GM21529 (cell line): ENCODE data around the gene CPLX1.
A peak's percentile ranks its signal among the peaks of the same experiment; 100 is the strongest.
"Not testable (repeated sequence)": the region's sequence is repeated elsewhere in the genome, so short reads cannot be mapped to it uniquely, and the experiment has no call there.

Source experiments
- ATAC-seq: cut with Tn5 transposase; IDR thresholded peaks from one replicate; pipeline ENCODE4 v1.9.1; 2021; ENCODE audit not compliant: unreplicated experiment

CPLX1 gene

GRCh38 chr4:793093-793861 is 32.7 kb downstream of the CPLX1 start:
- ATAC-seq: no peak

- ATAC-seq: no peak
Observed at GRCh38 chr4:792626-793092, 33.3 kb downstream of the CPLX1 start.

GRCh38 chr4:791898-792625 is 33.9 kb downstream of the CPLX1 start:
- ATAC-seq: no peak

- ATAC-seq: no peak
Observed at GRCh38 chr4:791252-791897, 34.6 kb downstream of the CPLX1 start.

GRCh38 chr4:790466-790820 is 35.5 kb downstream of the CPLX1 start:
- ATAC-seq: no peak

- ATAC-seq: no peak
Observed at GRCh38 chr4:789571-790465, 36.1 kb downstream of the CPLX1 start.

- no peak for ATAC-seq
Observed at GRCh38 chr4:788636-789297, 37.2 kb downstream of the CPLX1 start.

- ATAC-seq: no peak
Observed at GRCh38 chr4:788006-788635, 37.8 kb downstream of the CPLX1 start.

- no peak for ATAC-seq
Observed at GRCh38 chr4:787561-787981, 38.4 kb downstream of the CPLX1 start.

GRCh38 chr4:786861-787300 is 39.0 kb downstream of the CPLX1 start:
- no peak for ATAC-seq

- no peak for ATAC-seq
Observed at GRCh38 chr4:786074-786741, 39.7 kb downstream of the CPLX1 start.

- no peak for ATAC-seq
Observed at GRCh38 chr4:785332-786073, 40.4 kb downstream of the CPLX1 start.

GRCh38 chr4:784401-785331 is 41.3 kb downstream of the CPLX1 start:
- ATAC-seq: no peak

GRCh38 chr4:781493-782216 is 44.3 kb downstream of the CPLX1 start:
- ATAC-seq: peak; percentile 95

GRCh38 chr4:780716-781492 is 45.0 kb downstream of the CPLX1 start:
- ATAC-seq: peak; percentile 2

GRCh38 chr4:780255-780654 is 45.7 kb downstream of the CPLX1 start:
- not testable (repeated sequence) for ATAC-seq
